Measurements from ENCODE around the gene ZFP37. TPM values are rescaled to one million over a fixed set of nuclear protein-coding genes. Genes with fewer than 3 reads are reported as not detected.

ZFP37 gene
- total RNA-seq, 1 donor from 2014 or later: 8.9 TPM

- peak within 1 kb of the TSS; percentile 85 for H3K4me3 Mint-ChIP-seq
- H3K27ac Mint-ChIP-seq: peak within 1 kb of the TSS; percentile 16
- H3K9me3 Mint-ChIP-seq: peaks cover 58% of the 10 kb centered on the region
- H3K4me1 Mint-ChIP-seq: peaks cover 11% of the 10 kb centered on the region
- DNase-seq (ENCODE audit: low spot score in 2 of 2, unreplicated experiment in 2 of 2): peak in 1 of 2 experiments; percentile 57
- H3K36me3 Mint-ChIP-seq: peaks cover 27% of the 10 kb centered on the region
- TF ChIP-seq, protein P1, sequence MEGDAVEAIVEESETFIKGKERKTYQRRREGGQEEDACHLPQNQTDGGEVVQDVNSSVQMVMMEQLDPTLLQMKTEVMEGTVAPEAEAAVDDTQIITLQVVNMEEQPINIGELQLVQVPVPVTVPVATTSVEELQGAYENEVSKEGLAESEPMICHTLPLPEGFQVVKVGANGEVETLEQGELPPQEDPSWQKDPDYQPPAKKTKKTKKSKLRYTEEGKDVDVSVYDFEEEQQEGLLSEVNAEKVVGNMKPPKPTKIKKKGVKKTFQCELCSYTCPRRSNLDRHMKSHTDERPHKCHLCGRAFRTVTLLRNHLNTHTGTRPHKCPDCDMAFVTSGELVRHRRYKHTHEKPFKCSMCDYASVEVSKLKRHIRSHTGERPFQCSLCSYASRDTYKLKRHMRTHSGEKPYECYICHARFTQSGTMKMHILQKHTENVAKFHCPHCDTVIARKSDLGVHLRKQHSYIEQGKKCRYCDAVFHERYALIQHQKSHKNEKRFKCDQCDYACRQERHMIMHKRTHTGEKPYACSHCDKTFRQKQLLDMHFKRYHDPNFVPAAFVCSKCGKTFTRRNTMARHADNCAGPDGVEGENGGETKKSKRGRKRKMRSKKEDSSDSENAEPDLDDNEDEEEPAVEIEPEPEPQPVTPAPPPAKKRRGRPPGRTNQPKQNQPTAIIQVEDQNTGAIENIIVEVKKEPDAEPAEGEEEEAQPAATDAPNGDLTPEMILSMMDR (IDR thresholded peaks at IDR 0.05; ENCODE audit: unreplicated experiment): no peak
- no peaks in the 10 kb centered on the region for H3K27me3 Mint-ChIP-seq (ENCODE audit: low read depth)
These were observed 44.6 kb downstream of the ZFP37 start, which contains the start of gene ZNF883 for GRCh38 chr9:113011911-113012381. Gene ZNF883 (minus strand): TSS chr9:113012192.

DNA sequence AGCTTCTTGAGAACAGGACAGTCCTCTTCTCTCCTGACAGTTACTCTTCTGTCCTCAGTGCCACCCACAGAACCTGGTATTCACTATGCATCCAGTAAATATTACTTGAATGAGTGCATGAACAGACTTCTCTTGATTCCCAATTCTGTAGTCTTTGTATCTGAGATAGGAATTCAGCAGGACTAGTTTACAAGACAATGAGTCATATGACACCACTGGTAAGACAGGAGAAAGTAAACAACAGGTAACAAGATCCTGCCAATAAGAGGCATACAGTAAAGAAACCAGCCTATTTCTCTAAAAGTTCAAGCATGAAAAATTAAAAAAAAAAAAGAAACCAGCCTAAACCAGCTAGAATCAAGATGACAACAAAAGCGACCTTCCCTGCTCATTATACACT is 50.7 kb downstream of the ZFP37 start:
- Mint-ChIP-seq H3K9me3 (peaks cover 81% of the 10 kb centered on the region), H3K4me3 (no peak overlapping the region), H3K27ac (no peak overlapping the region), H3K27me3 (ENCODE audit: low read depth) (no peaks in the 10 kb centered on the region), H3K36me3 (peaks cover 70% of the 10 kb centered on the region), H3K4me1 (no peaks in the 10 kb centered on the region)
- DNase-seq (ENCODE audit: low spot score in 2 of 2, unreplicated experiment in 2 of 2): no peak
- TF ChIP-seq, protein P1 (IDR thresholded peaks at IDR 0.05; ENCODE audit: unreplicated experiment): no peak

- Mint-ChIP-seq H3K36me3 (peaks cover 62% of the 10 kb centered on the region), H3K27me3 (ENCODE audit: low read depth) (no peaks in the 10 kb centered on the region), H3K4me1 (no peaks in the 10 kb centered on the region), H3K27ac (no peak overlapping the region), H3K4me3 (no peak overlapping the region), H3K9me3 (peaks cover 69% of the 10 kb centered on the region)
- TF ChIP-seq, protein P1 (IDR thresholded peaks at IDR 0.05; ENCODE audit: unreplicated experiment): no peak
- DNase-seq (ENCODE audit: low spot score in 2 of 2, unreplicated experiment in 2 of 2): no peak
These were observed 59.1 kb downstream of the ZFP37 start for GRCh38 chr9:112997236-112997941.

Other genes with a start within 250 kb of the ZFP37 start
- not detected in 3 replicates for gene SLC46A2, start 165.8 kb downstream of the ZFP37 start, total RNA-seq
- 8.6 to 11.5 TPM (median 11.2 TPM) in 3 replicates for gene ZNF883, start 44.5 kb downstream of the ZFP37 start, total RNA-seq
- 7.2 to 8.5 TPM (median 7.8 TPM) in 3 replicates for gene SLC31A2, start 94.3 kb upstream of the ZFP37 start, total RNA-seq
- 28.2 to 30.0 TPM (median 28.4 TPM) in 3 replicates for gene FKBP15, start 164.6 kb upstream of the ZFP37 start, total RNA-seq
- gene SLC31A1, start 164.8 kb upstream of the ZFP37 start, total RNA-seq: 22.3 to 23.8 TPM (median 22.6 TPM) in 3 replicates
- gene CDC26, start 218.8 kb upstream of the ZFP37 start, total RNA-seq: 25.3 to 27.7 TPM (median 27.0 TPM) in 3 replicates
- 27.8 to 29.4 TPM (median 29.2 TPM) in 3 replicates for gene PRPF4, start 218.9 kb upstream of the ZFP37 start, total RNA-seq
- 0.16 to 0.53 TPM (median 0.29 TPM) in 3 replicates for gene RNF183, start 246.7 kb upstream of the ZFP37 start, total RNA-seq

Measured in mesothelial cell of epicardium (in vitro differentiated cells).